Naive thymus-derived CD4-positive, alpha-beta T cell (primary cell): ENCODE measurements around the gene AFDN. TPM values are rescaled to one million over a fixed set of nuclear protein-coding genes. Genes with fewer than 3 reads are reported as not detected.

Experiments used
- ATAC-seq: fragments of 150-1000 bp; cut with Tn5 transposase; 2 replicates; pipeline ENCODE4 v1.10.0; 2021; ENCODE audit warnings: mild to moderate bottlenecking, moderate library complexity
- CTCF ChIA-PET: fragments of 350-600 bp; sonication (Branson Sonifier 250); formaldehyde crosslinking; loops from one replicate; lab custom pipeline; 2021; ENCODE audit warnings: antibody characterized with exemption; lab: Charles Lee
- POLR2A ChIA-PET: fragments of 350-600 bp; sonication (Branson Sonifier 250); formaldehyde crosslinking; loops from one replicate; lab custom pipeline; 2021; ENCODE audit warnings: antibody characterized with exemption, inconsistent platforms; lab: Charles Lee
- DNase-seq, 9 donors: peaks; one replicate each; pipeline versions ENCODE4 v3.0.0 to v3.0.0-alpha.2; 2020 to 2022; ENCODE audit warnings: mixed read lengths in 1 of 9
- H3K27ac ChIP-seq: one replicate; pipeline ENCODE4 v1.7.0; 2013; ENCODE audit warnings: mild to moderate bottlenecking, low read depth, low read length, moderate library complexity
- H3K27me3 ChIP-seq, 2 donors: one replicate each; pipeline ENCODE4 v1.7.0; 2013; ENCODE audit warnings: low read length in 2 of 2, mild to moderate bottlenecking in 2 of 2, moderate library complexity in 2 of 2; ENCODE audit not compliant: control insufficient read depth in 2 of 2, insufficient read depth in 2 of 2
- H3K36me3 ChIP-seq, 3 experiments: 1 replicate in 2 of 3; 2 replicates in 1 of 3; pipeline ENCODE4 v1.7.0; 2013; ENCODE audit warnings: low read length in 3 of 3, mild to moderate bottlenecking in 3 of 3, moderate library complexity in 1 of 3; ENCODE audit not compliant: insufficient read depth in 3 of 3, control insufficient read depth in 2 of 3
- H3K4me1 ChIP-seq, 2 donors: one replicate each; pipeline ENCODE4 v1.7.0; 2013; ENCODE audit warnings: low read length in 2 of 2, mild to moderate bottlenecking in 2 of 2, moderate library complexity in 1 of 2; ENCODE audit not compliant: control insufficient read depth in 2 of 2, insufficient read depth in 2 of 2
- H3K4me3 ChIP-seq: 2 replicates; pipeline ENCODE4 v1.7.0; 2013; ENCODE audit warnings: mild to moderate bottlenecking, low read length
- H3K9me3 ChIP-seq, 3 experiments: 1 replicate in 2 of 3; 2 replicates in 1 of 3; pipeline ENCODE4 v1.7.0; 2013; ENCODE audit warnings: low read length in 3 of 3; ENCODE audit not compliant: control insufficient read depth in 2 of 3
- H3K27ac Mint-ChIP-seq, 9 donors: one replicate each; pipeline ENCODE4 v1.8.0; 2020 to 2022; ENCODE audit warnings: mixed read lengths in 9 of 9, mild to moderate bottlenecking in 8 of 9, moderate library complexity in 5 of 9, inconsistent platforms in 2 of 9
- H3K27me3 Mint-ChIP-seq, 5 donors: one replicate each; pipeline ENCODE4 v1.8.0; 2021 to 2022; ENCODE audit warnings: mixed read lengths in 5 of 5, mild to moderate bottlenecking in 1 of 5
- H3K36me3 Mint-ChIP-seq, 5 donors: one replicate each; pipeline ENCODE4 v1.8.0; 2020 to 2022; ENCODE audit warnings: mixed read lengths in 5 of 5, mild to moderate bottlenecking in 3 of 5, inconsistent platforms in 1 of 5
- H3K4me1 Mint-ChIP-seq, 7 donors: one replicate each; pipeline ENCODE4 v1.8.0; 2020 to 2022; ENCODE audit warnings: mixed read lengths in 7 of 7, mild to moderate bottlenecking in 3 of 7, inconsistent platforms in 1 of 7
- H3K4me3 Mint-ChIP-seq, 10 donors: one replicate each; pipeline ENCODE4 v1.8.0; 2020 to 2022; ENCODE audit warnings: mild to moderate bottlenecking in 10 of 10, mixed read lengths in 10 of 10, moderate library complexity in 6 of 10, inconsistent platforms in 2 of 10
- H3K9me3 Mint-ChIP-seq, 11 donors: one replicate each; pipeline ENCODE4 v1.8.0; 2020 to 2022; ENCODE audit warnings: mixed read lengths in 11 of 11, mild to moderate bottlenecking in 4 of 11, inconsistent platforms in 1 of 11, moderate library complexity in 1 of 11
- intact Hi-C, 2 donors: fragments of 100-400 bp; cut with micrococcal nuclease; formaldehyde crosslinking; loops; one replicate each; pipeline ENCODE4 v1.15.1; 2023
- polyA plus RNA-seq, 2 donors: library from polyadenylated mRNA; unstranded; fragments of 300-500 nt; fragmentation: Illumina TruSeq; gene quantifications; one replicate each; pipeline ENCODE4 v1.2.3, GENCODE V29; 2021
- total RNA-seq, 6 experiments: library from RNA in 5 of 6; stranded (reverse) in 5 of 6; gene quantifications; 1 replicate in 5 of 6; 2 replicates in 1 of 6; pipeline ENCODE4 v1.2.3 and lab custom pipeline; 2021 to 2026

Gene AFDN
- total and polyA plus RNA-seq, 7 experiments from 2014 or later, result 0.08 to 55.1 (median 3.6) TPM

- Histone ChIP-seq H3K4me1 (no peaks in the 10 kb centered on the region), H3K4me3 (no peak overlapping the region), H3K27me3 (no peaks in the 10 kb centered on the region), H3K36me3 (no peaks in the 10 kb centered on the region), H3K9me3 (no peaks in the 10 kb centered on the region), H3K27ac (no peak overlapping the region)
- intact Hi-C loops, result no loop called here
- ChIA-PET POLR2A (interaction anchor here (0.5 kb wide), 1 partner anchor 117 kb away, joined by 8 read pairs; no protein-coding TSS in a partner anchor), CTCF (no interaction called here)
- H3K27me3 Mint-ChIP-seq, result peaks cover 9 to 46% (median 17%) of the 10 kb centered on the region in 5 donors
- peaks cover 0 to 17% (median 0%) of the 10 kb centered on the region in 7 donors for H3K4me1 Mint-ChIP-seq
- no peak overlapping the region for H3K27ac Mint-ChIP-seq
- DNase-seq (no peak), ATAC-seq (no peak)
- H3K36me3 Mint-ChIP-seq, result no peaks in the 10 kb centered on the region
- no peak overlapping the region for H3K4me3 Mint-ChIP-seq
- H3K9me3 Mint-ChIP-seq, result no peaks in the 10 kb centered on the region
Measured at GRCh38 chr6:167855825-167856425, 29.2 kb downstream of the AFDN start.

DNA sequence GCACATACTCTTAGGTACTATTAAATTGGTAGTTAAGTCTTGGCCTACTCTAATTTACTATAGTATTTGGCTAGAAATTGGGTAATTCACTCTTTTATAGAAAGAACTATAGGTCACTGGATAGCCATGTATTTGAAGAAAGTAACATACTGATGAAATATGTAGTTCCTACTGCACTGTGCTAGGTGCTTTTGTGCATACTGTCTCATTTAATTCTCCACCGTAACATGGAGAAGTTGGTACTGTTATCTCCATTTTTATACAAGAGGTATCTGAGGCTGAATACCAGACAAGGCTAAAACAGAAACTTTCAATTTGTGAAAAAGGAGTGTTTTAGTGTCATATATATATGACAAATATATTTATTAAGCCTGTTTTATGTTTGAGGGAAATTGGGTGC is 29.8 kb downstream of the AFDN start:
- H3K27ac Mint-ChIP-seq, result no peak overlapping the region
- DNase-seq (no peak), ATAC-seq (no peak)
- Histone ChIP-seq H3K36me3 (no peaks in the 10 kb centered on the region), H3K27ac (no peak overlapping the region), H3K4me1 (no peaks in the 10 kb centered on the region), H3K9me3 (no peaks in the 10 kb centered on the region), H3K27me3 (no peaks in the 10 kb centered on the region), H3K4me3 (no peak overlapping the region)
- POLR2A ChIA-PET, result no interaction called here
- peaks cover 0 to 17% (median 0%) of the 10 kb centered on the region in 7 donors for H3K4me1 Mint-ChIP-seq
- H3K36me3 Mint-ChIP-seq, result no peaks in the 10 kb centered on the region
- no peaks in the 10 kb centered on the region for H3K9me3 Mint-ChIP-seq
- no peak overlapping the region for H3K4me3 Mint-ChIP-seq
- peaks cover 9 to 47% (median 15%) of the 10 kb centered on the region in 5 donors for H3K27me3 Mint-ChIP-seq
- intact Hi-C loops, result no loop called here
- CTCF ChIA-PET, result no interaction called here

DNA sequence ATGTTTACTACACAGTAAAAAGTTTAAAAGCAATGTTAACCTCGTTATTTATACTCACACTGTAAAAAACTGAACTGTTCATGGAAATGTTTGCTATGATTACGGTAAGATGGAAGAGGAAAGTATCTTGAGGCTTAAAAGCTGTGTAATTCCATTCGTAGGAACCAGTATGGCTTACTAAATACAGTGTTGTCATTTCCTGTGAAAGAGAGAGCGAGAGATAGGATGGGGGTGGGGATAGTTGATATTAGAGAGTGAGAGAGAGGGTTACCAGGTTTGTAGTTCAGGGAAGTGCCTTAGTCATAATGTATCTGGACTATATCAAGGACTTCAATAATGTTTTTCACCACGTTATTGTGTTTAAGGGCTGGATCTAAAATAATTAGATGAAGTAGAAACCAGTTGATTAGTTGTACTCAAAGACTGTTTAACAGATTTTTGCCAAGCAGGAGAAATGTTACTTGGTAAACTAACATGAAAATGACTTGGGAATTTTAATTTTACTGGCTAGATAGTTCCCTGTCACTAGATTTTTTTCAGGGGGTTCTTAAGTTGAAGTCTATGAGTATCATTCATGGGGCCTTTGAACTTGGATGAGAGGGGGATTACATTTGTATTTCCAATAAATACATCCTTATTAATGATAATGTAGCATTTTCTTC is 30.4 kb downstream of the AFDN start:
- ChIA-PET CTCF (no interaction called here), POLR2A (no interaction called here)
- Histone ChIP-seq H3K9me3 (no peaks in the 10 kb centered on the region), H3K4me1 (no peaks in the 10 kb centered on the region), H3K27me3 (no peaks in the 10 kb centered on the region), H3K27ac (no peak overlapping the region), H3K36me3 (no peaks in the 10 kb centered on the region), H3K4me3 (no peak overlapping the region)
- DNase-seq, result no peak
- Mint-ChIP-seq H3K4me1 (peaks cover 0 to 17% (median 0%) of the 10 kb centered on the region in 7 donors), H3K27me3 (peaks cover 15 to 47% (median 16%) of the 10 kb centered on the region in 5 donors), H3K27ac (no peak overlapping the region), H3K36me3 (peaks cover 0 to 2% (median 0%) of the 10 kb centered on the region in 5 donors), H3K4me3 (no peak overlapping the region), H3K9me3 (no peaks in the 10 kb centered on the region)
- ATAC-seq, result no peak
- intact Hi-C loops, result no loop called here

- no peak overlapping the region for H3K27ac ChIP-seq
- DNase-seq (no peak), ATAC-seq (no peak)
- H3K9me3 Mint-ChIP-seq, result no peaks in the 10 kb centered on the region
- no peaks in the 10 kb centered on the region for H3K27me3 ChIP-seq
- no peaks in the 10 kb centered on the region for H3K4me1 ChIP-seq
- H3K9me3 ChIP-seq, result no peaks in the 10 kb centered on the region
- peaks cover 0 to 17% (median 0%) of the 10 kb centered on the region in 7 donors for H3K4me1 Mint-ChIP-seq
- intact Hi-C loops, result no loop called here
- peaks cover 12 to 40% (median 19%) of the 10 kb centered on the region in 5 donors for H3K27me3 Mint-ChIP-seq
- CTCF ChIA-PET, result no interaction called here
- peaks cover 0 to 2% (median 0%) of the 10 kb centered on the region in 5 donors for H3K36me3 Mint-ChIP-seq
- POLR2A ChIA-PET, result no interaction called here
- H3K36me3 ChIP-seq, result no peaks in the 10 kb centered on the region
- H3K4me3 Mint-ChIP-seq, result no peak overlapping the region
- no peak overlapping the region for H3K27ac Mint-ChIP-seq
- H3K4me3 ChIP-seq, result no peak overlapping the region
Measured at GRCh38 chr6:167858086-167858591, 31.4 kb downstream of the AFDN start.

DNA sequence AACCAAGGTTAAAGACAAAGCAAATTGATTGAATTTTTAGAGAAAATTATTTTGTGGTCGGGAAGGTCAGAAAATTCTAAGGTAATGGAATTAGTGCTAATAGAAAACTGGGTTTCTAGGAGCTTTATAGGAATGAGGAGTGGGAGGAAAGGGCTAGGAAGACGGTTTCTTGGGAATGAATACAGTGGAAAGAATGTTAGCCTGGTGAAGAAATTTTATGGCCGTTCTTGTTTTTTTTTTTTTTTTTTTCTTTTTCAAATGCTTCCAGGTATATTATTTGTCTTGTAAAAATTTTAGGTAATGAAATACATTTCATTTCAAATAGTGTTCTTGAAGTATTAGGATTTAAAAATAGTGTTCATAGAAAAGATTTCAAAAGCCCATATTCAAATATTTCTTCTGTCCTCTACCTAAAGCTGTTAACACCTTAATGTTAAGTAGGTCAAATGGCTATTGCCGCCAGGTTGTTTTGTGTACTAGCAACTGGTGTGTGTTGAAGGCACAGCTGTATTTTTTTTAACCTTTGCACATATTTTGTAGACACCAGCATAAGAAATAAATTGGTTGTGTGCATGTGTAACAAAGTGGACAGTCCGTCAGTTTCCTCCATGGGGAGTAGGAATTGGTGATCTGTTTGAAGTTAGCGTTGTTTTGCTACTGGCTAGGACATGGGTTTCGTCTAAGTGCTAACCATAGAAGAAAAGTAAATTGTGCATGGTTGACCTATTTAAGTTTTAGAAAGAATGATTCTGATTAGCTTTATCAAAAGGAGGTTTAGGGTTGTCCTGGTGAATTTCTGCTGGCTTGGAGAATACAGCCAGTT is 32.3 kb downstream of the AFDN start:
- intact Hi-C loops, result no loop called here
- Histone ChIP-seq H3K9me3 (no peaks in the 10 kb centered on the region), H3K27ac (no peak overlapping the region), H3K4me3 (no peak overlapping the region), H3K27me3 (no peaks in the 10 kb centered on the region), H3K36me3 (no peaks in the 10 kb centered on the region), H3K4me1 (no peaks in the 10 kb centered on the region)
- DNase-seq (no peak), ATAC-seq (no peak)
- H3K4me3 Mint-ChIP-seq, result no peak overlapping the region
- no peak overlapping the region for H3K27ac Mint-ChIP-seq
- CTCF ChIA-PET, result no interaction called here
- peaks cover 0 to 17% (median 0%) of the 10 kb centered on the region in 7 donors for H3K4me1 Mint-ChIP-seq
- POLR2A ChIA-PET, result no interaction called here
- H3K9me3 Mint-ChIP-seq, result no peaks in the 10 kb centered on the region
- H3K36me3 Mint-ChIP-seq, result peaks cover 0 to 2% (median 0%) of the 10 kb centered on the region in 5 donors
- peaks cover 19 to 35% (median 19%) of the 10 kb centered on the region in 5 donors for H3K27me3 Mint-ChIP-seq

GRCh38 chr6:167860550-167861226 is 34.0 kb downstream of the AFDN start:
- H3K36me3 ChIP-seq, result no peaks in the 10 kb centered on the region
- no peaks in the 10 kb centered on the region for H3K9me3 Mint-ChIP-seq
- intact Hi-C loops, result no loop called here
- DNase-seq (no peak), ATAC-seq (no peak)
- peaks cover 10 to 31% (median 19%) of the 10 kb centered on the region in 5 donors for H3K27me3 Mint-ChIP-seq
- no peak overlapping the region for H3K27ac ChIP-seq
- no peaks in the 10 kb centered on the region for H3K27me3 ChIP-seq
- POLR2A ChIA-PET, result no interaction called here
- no peak overlapping the region for H3K27ac Mint-ChIP-seq
- H3K4me1 ChIP-seq, result no peaks in the 10 kb centered on the region
- H3K36me3 Mint-ChIP-seq, result peaks cover 0 to 2% (median 0%) of the 10 kb centered on the region in 5 donors
- peaks cover 0 to 14% (median 0%) of the 10 kb centered on the region in 7 donors for H3K4me1 Mint-ChIP-seq
- H3K9me3 ChIP-seq, result no peaks in the 10 kb centered on the region
- no peak overlapping the region for H3K4me3 Mint-ChIP-seq
- H3K4me3 ChIP-seq, result no peak overlapping the region
- CTCF ChIA-PET, result no interaction called here
